Caco-2 (cell line): ENCODE data around the gene PPFIA3. TPM values are rescaled to one million over a fixed set of nuclear protein-coding genes. Genes with fewer than 3 reads are reported as not detected.
"Not testable (repeated sequence)": the region's sequence is repeated elsewhere in the genome, so short reads cannot be mapped to it uniquely, and the experiment has no call there.

Experiments
- BruUV-seq: library from RNA; stranded (reverse); fragments of 400-500 nt; replicated peaks from 2 replicates; lab custom pipeline; 2021; lab: Mats Ljungman, UMichigan
- CTCF ChIA-PET: fragments of 300-600 bp; sonication (Branson Sonifier 250); formaldehyde crosslinking; loops from one replicate; lab custom pipeline; 2022; ENCODE audit warnings: antibody characterized with exemption; lab: Charles Lee
- POLR2A ChIA-PET: fragments of 300-600 bp; sonication (Branson Sonifier 250); formaldehyde crosslinking; loops from one replicate; lab custom pipeline; 2022; ENCODE audit warnings: antibody characterized with exemption; lab: Charles Lee
- DNase-seq, 2 experiments: peaks; one replicate each; pipeline versions ENCODE4 v3.0.0 to v3.0.0-alpha.2; 2020 to 2022
- H3K27me3 ChIP-seq: replicated peaks from 2 replicates; pipeline ENCODE4 v1.6.0; 2011; ENCODE audit warnings: low read length; ENCODE audit not compliant: control insufficient read depth, insufficient read depth
- H3K36me3 ChIP-seq: 2 replicates; pipeline ENCODE4 v1.5.1; 2011; ENCODE audit warnings: low read length; ENCODE audit not compliant: control insufficient read depth, insufficient read depth
- H3K4me1 ChIP-seq: fragments of 250-450 bp; sonication (Bioruptor Pico); 2 replicates; pipeline ENCODE4 v1.5.1; 2020; ENCODE audit warnings: mild to moderate bottlenecking
- H3K4me3 ChIP-seq: 2 replicates; pipeline ENCODE4 v1.5.1; 2011; ENCODE audit warnings: low read depth, mild to moderate bottlenecking, control low read depth, low read length
- H3K9me3 ChIP-seq: fragments of 250-450 bp; sonication (Bioruptor Pico); 2 replicates; pipeline ENCODE4 v1.5.1; 2020; ENCODE audit warnings: mild to moderate bottlenecking, moderate library complexity
- H3K27ac Mint-ChIP-seq: one replicate; pipeline ENCODE4 v1.8.0; 2022; ENCODE audit warnings: mixed read lengths; ENCODE audit not compliant: unreplicated experiment
- H3K27me3 Mint-ChIP-seq: one replicate; pipeline ENCODE4 v1.8.0; 2022; ENCODE audit warnings: mixed read lengths; ENCODE audit not compliant: insufficient read depth, unreplicated experiment
- H3K36me3 Mint-ChIP-seq: one replicate; pipeline ENCODE4 v1.8.0; 2022; ENCODE audit warnings: mild to moderate bottlenecking, mixed read lengths; ENCODE audit not compliant: insufficient read depth, unreplicated experiment
- H3K4me1 Mint-ChIP-seq: one replicate; pipeline ENCODE4 v1.8.0; 2022; ENCODE audit warnings: low read depth, mixed read lengths; ENCODE audit not compliant: unreplicated experiment
- H3K4me3 Mint-ChIP-seq: one replicate; pipeline ENCODE4 v1.8.0; 2022; ENCODE audit warnings: mild to moderate bottlenecking, moderate library complexity, mixed read lengths; ENCODE audit not compliant: unreplicated experiment
- H3K9me3 Mint-ChIP-seq: one replicate; pipeline ENCODE4 v1.8.0; 2022; ENCODE audit warnings: mixed read lengths; ENCODE audit not compliant: unreplicated experiment
- intact Hi-C: fragments of 100-400 bp; cut with micrococcal nuclease; formaldehyde crosslinking; loops from one replicate; pipeline ENCODE4 v1.10.0; 2022; ENCODE audit not compliant: unreplicated experiment
- total RNA-seq: library from RNA; stranded (reverse); gene quantifications from 2 replicates; pipeline ENCODE4 v1.2.3, GENCODE V29; 2022
- TF ChIP-seq, protein P1 (sequence below), 2 experiments: fragments of 200-600 bp in 1 of 2; IDR thresholded peaks; 1 replicate in 1 of 2; 2 replicates in 1 of 2; pipeline versions ENCODE4 v1.5.1 to v1.8.0; 2011 to 2022; ENCODE audit warnings: antibody characterized with exemption in 1 of 2, control low read depth in 1 of 2, inconsistent platforms in 1 of 2, low read depth in 1 of 2, low read length in 1 of 2, mild to moderate bottlenecking in 1 of 2, moderate library complexity in 1 of 2; ENCODE audit not compliant: insufficient read depth in 1 of 2, severe bottlenecking in 1 of 2, unreplicated experiment in 1 of 2

Gene PPFIA3
- total RNA-seq, 1 experiment from 2014 or later, result 11.8 TPM

DNA sequence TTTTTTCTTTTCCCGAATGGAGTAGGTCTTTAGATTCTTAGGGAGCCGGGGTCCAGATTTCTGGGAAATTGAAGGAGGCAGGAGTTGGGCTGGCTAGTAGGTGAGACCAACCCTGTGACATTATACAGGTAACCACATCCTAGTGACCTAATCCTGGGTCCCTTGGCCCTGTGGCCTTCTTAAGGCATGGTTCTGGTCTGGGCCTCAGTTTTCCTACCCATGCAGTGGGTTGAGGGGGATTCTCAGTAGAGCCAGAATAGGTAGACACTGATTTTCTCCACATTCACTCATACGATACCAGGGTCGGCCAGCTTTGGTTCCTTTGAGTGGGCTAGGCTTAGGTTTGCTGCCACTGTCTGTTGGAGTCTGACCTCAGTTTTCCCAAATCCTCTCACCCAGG is 7.2 kb downstream of the PPFIA3 start:
- Histone ChIP-seq H3K4me3 (no peak overlapping the region), H3K4me1 (peaks cover 17% of the 10 kb centered on the region; the same call in 1 of the 2 replicates), H3K36me3 (peaks cover 2% of the 10 kb centered on the region; the same call in 1 of the 2 replicates), H3K27me3 (no peaks in the 10 kb centered on the region), H3K9me3 (no peaks in the 10 kb centered on the region)
- Mint-ChIP-seq H3K4me1 (peaks cover 26% of the 10 kb centered on the region), H3K27me3 (no peaks in the 10 kb centered on the region), H3K4me3 (no peak overlapping the region), H3K36me3 (peaks cover 26% of the 10 kb centered on the region), H3K9me3 (peaks cover 7% of the 10 kb centered on the region), H3K27ac (no peak overlapping the region)
- intact Hi-C loops, result no loop called here
- ChIA-PET POLR2A (no interaction called here), CTCF (interaction anchor here (0.6 to 2.2 kb wide), 4 partner anchors 12 to 76 kb away, joined by 3 to 34 read pairs (median 9); partner anchors contain the start of gene LIN7B)
- no peak for DNase-seq
- TF ChIP-seq, protein P1, sequence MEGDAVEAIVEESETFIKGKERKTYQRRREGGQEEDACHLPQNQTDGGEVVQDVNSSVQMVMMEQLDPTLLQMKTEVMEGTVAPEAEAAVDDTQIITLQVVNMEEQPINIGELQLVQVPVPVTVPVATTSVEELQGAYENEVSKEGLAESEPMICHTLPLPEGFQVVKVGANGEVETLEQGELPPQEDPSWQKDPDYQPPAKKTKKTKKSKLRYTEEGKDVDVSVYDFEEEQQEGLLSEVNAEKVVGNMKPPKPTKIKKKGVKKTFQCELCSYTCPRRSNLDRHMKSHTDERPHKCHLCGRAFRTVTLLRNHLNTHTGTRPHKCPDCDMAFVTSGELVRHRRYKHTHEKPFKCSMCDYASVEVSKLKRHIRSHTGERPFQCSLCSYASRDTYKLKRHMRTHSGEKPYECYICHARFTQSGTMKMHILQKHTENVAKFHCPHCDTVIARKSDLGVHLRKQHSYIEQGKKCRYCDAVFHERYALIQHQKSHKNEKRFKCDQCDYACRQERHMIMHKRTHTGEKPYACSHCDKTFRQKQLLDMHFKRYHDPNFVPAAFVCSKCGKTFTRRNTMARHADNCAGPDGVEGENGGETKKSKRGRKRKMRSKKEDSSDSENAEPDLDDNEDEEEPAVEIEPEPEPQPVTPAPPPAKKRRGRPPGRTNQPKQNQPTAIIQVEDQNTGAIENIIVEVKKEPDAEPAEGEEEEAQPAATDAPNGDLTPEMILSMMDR (IDR thresholded peaks at IDR 0.05; ENCODE audit: insufficient read depth in 1 of 2, low read depth in 1 of 2, low read length in 1 of 2, severe bottlenecking in 1 of 2, unreplicated experiment in 1 of 2), result no peak
- no TSS peak for BruUV-seq

DNA sequence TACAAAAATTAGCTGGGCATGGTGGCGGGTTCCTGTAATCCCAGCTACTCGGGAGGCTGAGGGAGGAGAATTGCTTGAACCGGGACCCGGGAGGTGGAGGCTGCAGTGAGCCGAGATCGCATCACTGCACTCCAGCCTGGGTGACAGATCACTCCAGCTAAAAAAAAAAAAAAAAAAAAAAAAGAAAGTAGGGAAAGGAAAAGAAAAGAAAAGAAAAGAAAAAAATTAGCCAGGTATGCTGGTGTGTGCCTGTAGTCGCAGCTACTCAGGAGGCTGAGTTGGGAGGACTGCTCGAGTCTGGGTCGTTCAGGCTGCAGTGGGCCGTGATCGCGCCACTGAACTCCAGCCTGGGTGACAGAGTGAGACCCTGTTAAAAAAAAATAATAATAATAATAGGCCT is 7.9 kb downstream of the PPFIA3 start:
- H3K36me3 ChIP-seq, H3K9me3 ChIP-seq, H3K27me3 Mint-ChIP-seq, H3K27me3 ChIP-seq, intact Hi-C loops, DNase-seq, BruUV-seq, H3K9me3 Mint-ChIP-seq: not testable (repeated sequence)
- CTCF ChIA-PET, result interaction anchor here (0.5 to 2.2 kb wide), 24 partner anchors 8 to 1359 kb away, joined by 3 to 51 read pairs (median 6); partner anchors contain the start of genes ALDH16A1, GYS1, LIN7B and PPFIA3
- H3K4me1 ChIP-seq, result peaks cover 17% of the 10 kb centered on the region; the same call in 1 of the 2 replicates
- Mint-ChIP-seq H3K27ac (peak overlapping the region; percentile 80), H3K36me3 (peaks cover 26% of the 10 kb centered on the region), H3K4me1 (peaks cover 26% of the 10 kb centered on the region), H3K4me3 (peak overlapping the region; percentile 85)
- POLR2A ChIA-PET, result interaction anchor here (0.5 to 1.0 kb wide), 12 partner anchors 13 to 635 kb away, joined by 3 to 14 read pairs (median 4); partner anchors contain the start of genes ALDH16A1, BAX, GYS1 and LIN7B
- H3K4me3 ChIP-seq, result peak overlapping the region; percentile 32

DNA sequence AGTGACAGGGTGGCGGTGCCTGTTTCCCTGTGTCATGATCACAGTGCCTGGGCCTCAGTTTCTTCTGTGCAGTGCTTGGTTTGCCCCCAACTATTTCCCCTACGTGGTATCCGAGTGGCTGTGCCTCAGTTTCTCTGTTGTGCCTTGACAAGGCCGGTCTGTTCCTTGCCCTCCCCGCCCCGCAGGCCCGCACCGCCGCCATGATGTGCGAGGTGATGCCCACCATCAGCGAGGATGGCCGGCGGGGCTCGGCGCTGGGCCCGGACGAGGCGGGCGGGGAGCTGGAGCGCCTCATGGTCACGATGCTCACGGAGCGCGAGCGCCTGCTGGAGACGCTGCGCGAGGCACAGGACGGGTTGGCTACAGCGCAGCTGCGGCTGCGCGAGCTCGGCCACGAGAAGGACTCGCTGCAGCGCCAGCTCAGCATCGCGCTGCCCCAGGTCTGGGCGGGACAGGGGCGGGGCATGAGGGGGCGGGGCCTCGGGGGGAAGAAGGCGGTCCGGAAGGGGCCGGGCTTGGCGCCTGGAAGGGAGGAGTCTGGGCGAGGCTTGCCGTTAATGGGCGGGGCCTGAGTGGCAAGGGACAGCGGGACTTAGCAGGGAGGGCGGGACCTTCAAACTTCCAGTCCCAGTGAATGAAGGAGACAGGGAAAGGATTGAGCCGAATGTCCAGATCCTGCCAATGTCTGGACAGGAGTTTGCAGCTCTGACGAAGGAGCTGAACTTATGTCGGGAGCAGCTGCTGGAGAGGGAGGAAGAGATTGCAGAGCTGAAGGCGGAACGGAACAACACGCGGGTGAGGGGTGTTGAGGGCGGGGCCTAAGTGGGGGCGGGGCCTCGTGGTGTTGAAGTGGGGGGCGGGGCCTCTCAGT is 8.6 kb downstream of the PPFIA3 start:
- peaks cover 2% of the 10 kb centered on the region; the same call in 1 of the 2 replicates for H3K36me3 ChIP-seq
- Mint-ChIP-seq H3K4me3 (peak overlapping the region; percentile 85), H3K4me1 (peaks cover 26% of the 10 kb centered on the region), H3K27ac (peak overlapping the region; percentile 80), H3K9me3 (peaks cover 7% of the 10 kb centered on the region), H3K27me3 (no peaks in the 10 kb centered on the region), H3K36me3 (peaks cover 26% of the 10 kb centered on the region)
- H3K4me3 ChIP-seq, result peak overlapping the region; percentile 46
- TSS peak; percentile 77 for BruUV-seq
- intact Hi-C loops, result loop anchor here (1.0 kb wide), 2 partner anchors 9 to 21 kb away; partner anchors contain the start of genes C19orf73 and PPFIA3
- TF ChIP-seq, protein P1 (IDR thresholded peaks at IDR 0.05; ENCODE audit: insufficient read depth in 1 of 2, low read depth in 1 of 2, low read length in 1 of 2, severe bottlenecking in 1 of 2, unreplicated experiment in 1 of 2), result peak in 1 of 2 experiments; percentile 16
- DNase-seq, result peak; percentile 98
- H3K9me3 ChIP-seq, result no peaks in the 10 kb centered on the region
- POLR2A ChIA-PET, result interaction anchor here (0.5 to 1.1 kb wide), 14 partner anchors 14 to 635 kb away, joined by 3 to 14 read pairs (median 4); partner anchors contain the start of genes ALDH16A1, BAX, GYS1 and LIN7B
- CTCF ChIA-PET, result interaction anchor here (0.5 to 2.2 kb wide), 26 partner anchors 8 to 1359 kb away, joined by 3 to 51 read pairs (median 5); partner anchors contain the start of genes ALDH16A1, GYS1, LIN7B and PPFIA3
- H3K4me1 ChIP-seq, result peaks cover 17% of the 10 kb centered on the region; the same call in 1 of the 2 replicates
- no peaks in the 10 kb centered on the region for H3K27me3 ChIP-seq
